GM18870 (cell line): ENCODE measurements around the gene AARS1.
A peak's percentile ranks its signal among the peaks of the same experiment; 100 is the strongest.
"Not testable (repeated sequence)": the region's sequence is repeated elsewhere in the genome, so short reads cannot be mapped to it uniquely, and the experiment has no call there.

Experiments
- ATAC-seq: cut with Tn5 transposase; IDR thresholded peaks from one replicate; pipeline ENCODE4 v1.9.1; 2021; ENCODE audit warnings: moderate library complexity; ENCODE audit not compliant: unreplicated experiment

The AARS1 gene

GRCh38 chr16:70289229-70290094 lies at the start of gene AARS1:
Gene AARS1, minus strand, starts transcription at chr16:70289506. Its CDS starts 6,743 bp downstream, at chr16:70282763.
- peak; percentile 97 for ATAC-seq

GRCh38 chr16:70337814-70338213 lies 48.5 kb upstream of the AARS1 start:
- ATAC-seq: no peak

GRCh38 chr16:70332728-70333127 lies 43.4 kb upstream of the AARS1 start:
- not testable (repeated sequence) for ATAC-seq

GRCh38 chr16:70331588-70332358 lies 42.5 kb upstream of the AARS1 start:
- no peak for ATAC-seq

- ATAC-seq: no peak
Observed at GRCh38 chr16:70331091-70331490, 41.8 kb upstream of the AARS1 start.

- ATAC-seq: no peak
Observed at GRCh38 chr16:70324998-70325747, 35.9 kb upstream of the AARS1 start.

GRCh38 chr16:70320121-70320520 lies 30.8 kb upstream of the AARS1 start:
- ATAC-seq: no peak

- ATAC-seq: not testable (repeated sequence)
Observed at GRCh38 chr16:70307726-70308125, 18.4 kb upstream of the AARS1 start.

- no peak for ATAC-seq
Observed at GRCh38 chr16:70306880-70307279, 17.6 kb upstream of the AARS1 start.

- ATAC-seq: no peak
Observed at GRCh38 chr16:70304892-70305448, 15.7 kb upstream of the AARS1 start.

GRCh38 chr16:70302745-70303144 lies 13.4 kb upstream of the AARS1 start:
- ATAC-seq: no peak

GRCh38 chr16:70301121-70301520 lies 11.8 kb upstream of the AARS1 start:
- ATAC-seq: no peak

- peak; percentile 53 for ATAC-seq
Observed at GRCh38 chr16:70298988-70299938, 10.0 kb upstream of the AARS1 start, which contains the start of gene DDX19B. Gene DDX19B, plus strand, starts transcription at chr16:70299186. Its CDS starts 112 bp downstream, at chr16:70299298.

GRCh38 chr16:70295634-70296033 lies 6.3 kb upstream of the AARS1 start:
- no peak for ATAC-seq

- ATAC-seq: no peak
Observed at GRCh38 chr16:70294385-70295025, 5.2 kb upstream of the AARS1 start.

GRCh38 chr16:70292148-70292547 lies 2.8 kb upstream of the AARS1 start:
- ATAC-seq: not testable (repeated sequence)

- ATAC-seq: no peak
Observed at GRCh38 chr16:70290949-70291519, 1.7 kb upstream of the AARS1 start.

GRCh38 chr16:70287304-70287971 lies 1.9 kb downstream of the AARS1 start:
- not testable (repeated sequence) for ATAC-seq
